Inferior parietal cortex (tissue), 1 donor: ENCODE data around the gene DDX31.

ENCODE experiments used
- DNase-seq: peaks from one replicate; pipeline ENCODE4 v3.0.0-alpha.2; 2016; ENCODE audit errors: extremely low spot score

The DDX31 gene

GRCh38 chr9:132673355-132673754 is 3.6 kb upstream of the DDX31 start:
- no peak for DNase-seq

- DNase-seq, result no peak
Measured at GRCh38 chr9:132672413-132672690, 2.6 kb upstream of the DDX31 start.

GRCh38 chr9:132671620-132672412 is 2.0 kb upstream of the DDX31 start:
- DNase-seq, result no peak

DNA sequence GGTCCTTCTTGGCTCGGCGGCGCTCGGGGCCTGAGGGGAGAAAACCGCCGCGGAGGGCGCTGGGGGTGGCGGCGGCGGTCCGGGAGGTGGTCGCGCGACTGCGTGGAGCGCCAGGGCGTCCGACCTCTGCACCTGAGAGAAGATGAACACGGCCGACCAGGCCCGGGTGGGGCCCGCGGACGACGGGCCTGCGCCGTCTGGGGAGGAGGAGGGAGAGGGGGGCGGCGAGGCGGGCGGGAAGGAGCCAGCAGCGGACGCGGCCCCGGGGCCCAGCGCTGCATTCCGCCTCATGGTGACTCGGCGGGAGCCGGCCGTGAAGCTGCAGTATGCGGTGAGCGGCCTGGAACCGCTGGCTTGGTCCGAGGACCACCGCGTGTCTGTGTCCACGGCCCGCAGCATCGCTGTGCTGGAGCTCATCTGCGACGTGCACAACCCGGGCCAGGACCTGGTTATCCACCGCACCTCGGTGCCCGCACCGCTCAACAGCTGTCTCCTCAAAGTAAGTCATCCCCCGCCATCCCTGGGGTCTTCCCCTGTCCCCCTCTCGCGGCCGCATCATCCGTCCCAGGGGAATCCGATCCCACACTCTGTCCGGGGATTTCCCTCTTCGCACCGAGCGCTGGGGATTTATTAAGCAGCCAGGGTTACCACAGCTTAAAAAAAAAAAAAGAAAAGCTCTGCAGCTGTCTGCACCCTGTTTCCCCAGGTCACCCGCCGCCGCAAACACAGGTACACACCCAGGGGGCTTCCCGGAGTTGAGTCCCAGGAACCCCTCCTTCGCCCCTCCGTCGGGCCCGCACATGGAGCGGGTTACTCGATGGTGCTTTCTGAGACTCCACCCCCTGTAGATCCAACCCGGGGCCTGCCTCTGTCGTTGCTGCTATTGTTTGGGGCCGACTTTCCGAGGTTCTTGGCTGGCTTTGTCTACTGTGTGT is 941 bp upstream of the DDX31 start, which contains the start of gene GTF3C4:
Gene GTF3C4 (plus strand): TSS at position 8 of the 935 bp plus-strand sequence. CDS start 135 bp downstream, at position 143.
- no peak for DNase-seq

- DNase-seq, result no peak
Measured at GRCh38 chr9:132669319-132669697, 475 bp downstream of the DDX31 start.

DNA sequence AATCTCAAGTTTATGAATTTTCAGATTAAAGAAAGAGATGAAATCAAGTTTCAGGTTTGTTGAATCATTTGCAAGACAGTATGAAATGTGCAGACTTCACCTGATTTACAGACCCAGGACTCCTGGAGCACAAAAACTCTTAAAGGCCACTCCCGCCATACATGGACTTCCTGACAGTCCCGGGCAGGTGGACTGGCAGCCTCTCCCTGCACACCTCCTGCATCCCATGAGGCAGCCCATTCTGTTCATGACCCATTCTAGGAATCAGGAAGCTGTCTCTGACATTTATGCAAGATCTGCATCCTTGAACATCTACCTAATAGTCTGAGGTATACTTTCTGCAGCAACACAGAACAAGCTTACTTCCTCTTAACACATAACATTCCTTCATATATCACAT is 5.9 kb downstream of the DDX31 start:
- DNase-seq, result no peak

GRCh38 chr9:132663117-132663516 is 6.7 kb downstream of the DDX31 start:
- DNase-seq, result no peak

DNA sequence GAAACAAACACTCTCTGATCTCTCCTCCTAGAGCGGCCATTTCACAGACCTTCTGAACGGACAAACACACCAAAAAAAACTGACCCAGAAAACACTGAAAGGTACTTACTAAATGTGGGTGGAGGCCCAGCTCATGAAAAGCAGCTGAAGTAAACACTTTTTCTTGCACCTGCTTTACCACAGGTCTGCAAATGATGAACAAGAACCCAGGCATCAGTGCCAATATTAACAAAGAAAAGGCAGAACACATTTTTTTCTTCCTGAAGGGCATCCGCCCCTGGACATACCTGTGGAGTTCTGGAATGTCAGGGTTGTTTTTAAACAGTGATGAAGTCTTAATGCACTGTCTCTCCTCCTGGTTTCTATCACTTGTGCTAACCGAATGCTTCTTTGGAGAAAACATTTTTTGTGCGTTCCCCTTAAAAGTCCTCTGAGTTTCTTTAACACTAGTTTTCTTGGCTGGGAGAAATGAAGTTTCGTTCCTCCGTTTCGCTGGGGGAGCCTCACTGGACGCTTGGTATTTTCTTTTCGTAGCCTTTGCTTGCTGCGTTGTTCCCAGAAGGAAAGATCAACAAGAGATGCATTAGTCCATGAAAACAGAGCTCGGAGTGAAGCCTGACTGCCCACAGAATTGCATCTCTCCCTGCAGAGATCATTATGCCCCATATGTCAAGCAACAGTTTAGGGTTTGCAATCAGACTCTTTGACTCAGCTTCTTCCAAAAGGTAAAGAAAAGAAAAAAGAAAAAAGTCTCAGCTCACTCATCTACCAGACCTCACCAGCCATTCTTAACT is 7.4 kb downstream of the DDX31 start:
- DNase-seq, result no peak

GRCh38 chr9:132656299-132656698 is 13.5 kb downstream of the DDX31 start:
- no peak for DNase-seq

- peak; percentile 20 for DNase-seq
Measured at GRCh38 chr9:132651259-132651658, 18.5 kb downstream of the DDX31 start.

DNA sequence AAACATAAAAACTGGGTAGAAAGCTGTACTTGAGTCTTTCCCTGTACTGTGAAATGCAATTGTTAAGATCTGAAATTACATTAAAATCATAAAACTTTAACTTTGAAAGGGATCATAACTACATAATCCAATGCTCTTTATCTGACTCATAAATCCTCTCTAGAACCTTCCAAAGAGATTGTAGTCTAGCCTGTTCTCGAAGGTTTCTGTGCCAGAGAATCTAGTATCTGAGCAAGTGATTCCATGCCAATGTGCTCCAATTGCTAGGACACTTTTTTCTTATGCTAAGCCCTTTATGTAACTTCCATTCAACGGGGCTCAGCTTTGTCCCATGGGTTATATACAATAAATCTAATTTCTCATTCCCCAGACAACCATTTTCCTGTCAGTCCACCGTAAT is 21.1 kb downstream of the DDX31 start:
- DNase-seq, result no peak

DNA sequence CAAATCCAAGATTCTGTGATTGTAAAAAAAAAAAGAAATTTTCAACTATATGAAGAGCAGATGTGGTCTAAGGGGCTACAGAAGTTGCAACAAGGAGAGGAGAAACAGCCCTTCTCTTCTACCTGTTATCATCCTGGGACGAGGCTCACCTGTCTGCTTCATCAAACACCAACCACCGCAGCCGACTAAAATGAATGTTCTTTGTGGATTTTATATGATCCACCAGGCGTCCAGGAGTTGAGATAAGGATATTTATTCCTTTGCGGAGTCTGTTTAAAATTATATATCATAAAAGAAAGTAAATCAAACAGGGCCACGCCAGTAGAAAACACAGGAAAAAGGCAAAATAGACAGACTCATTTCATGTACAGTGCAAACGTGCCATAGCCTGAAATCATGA is 21.5 kb downstream of the DDX31 start:
- no peak for DNase-seq

- no peak for DNase-seq
Measured at GRCh38 chr9:132647806-132648205, 22.0 kb downstream of the DDX31 start.

DNA sequence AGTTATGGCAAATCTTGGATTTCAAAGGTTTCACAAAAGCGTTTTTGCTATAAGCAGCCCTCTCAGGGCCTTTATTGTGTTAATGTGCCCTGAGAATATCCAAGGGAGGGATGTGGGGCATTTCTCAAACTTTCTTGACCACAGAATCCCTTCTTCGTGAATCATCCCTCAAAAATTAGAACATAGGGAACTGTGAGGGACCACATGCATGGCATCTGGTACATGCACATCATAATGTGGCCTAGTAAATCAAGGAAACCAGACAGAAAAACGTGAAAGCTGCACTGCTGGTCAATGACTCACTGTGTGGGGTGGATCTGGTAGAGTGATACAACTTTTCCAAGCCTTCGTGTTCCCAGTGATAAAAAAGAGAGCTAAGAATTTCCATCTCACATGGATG is 22.4 kb downstream of the DDX31 start:
- no peak for DNase-seq

DNA sequence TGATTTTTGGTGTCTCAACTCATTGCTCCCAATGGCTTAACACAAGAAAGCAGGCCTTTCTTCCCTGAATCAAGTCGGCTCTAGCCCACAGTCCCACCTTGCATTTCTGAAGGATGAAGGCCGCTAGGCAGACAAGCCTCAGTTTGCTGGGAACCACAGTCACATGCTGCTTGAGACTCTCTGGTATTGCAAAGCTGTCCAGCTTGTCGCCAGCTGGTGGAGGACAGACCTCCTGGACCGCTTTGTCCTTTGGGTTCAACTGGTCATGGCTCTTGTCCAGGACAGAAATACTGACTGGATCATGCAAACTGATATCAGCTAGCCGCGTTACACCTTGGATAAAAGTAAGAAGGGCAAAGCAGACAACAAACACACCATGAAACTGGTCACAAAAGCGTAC is 23.1 kb downstream of the DDX31 start:
- no peak for DNase-seq

DNA sequence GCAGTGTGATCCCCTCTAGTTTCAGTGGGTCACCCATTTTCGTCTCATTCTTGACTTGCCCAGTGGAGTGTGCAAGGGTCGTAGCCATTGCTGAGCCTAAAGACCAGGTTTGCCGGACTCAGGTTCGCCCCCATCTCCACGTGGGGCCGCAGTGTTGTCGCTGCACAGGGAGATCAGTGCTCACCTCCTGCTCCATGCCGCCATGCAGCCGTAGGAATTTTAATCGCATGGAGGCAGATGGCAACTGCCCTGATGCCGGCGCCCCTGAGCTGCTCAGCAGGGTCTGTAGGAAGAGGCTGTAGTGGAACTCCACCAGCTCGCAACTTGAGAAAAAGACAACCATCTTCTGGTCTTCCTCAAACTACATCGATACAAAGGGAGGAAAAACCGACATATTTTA is 24.1 kb downstream of the DDX31 start:
- no peak for DNase-seq

DNA sequence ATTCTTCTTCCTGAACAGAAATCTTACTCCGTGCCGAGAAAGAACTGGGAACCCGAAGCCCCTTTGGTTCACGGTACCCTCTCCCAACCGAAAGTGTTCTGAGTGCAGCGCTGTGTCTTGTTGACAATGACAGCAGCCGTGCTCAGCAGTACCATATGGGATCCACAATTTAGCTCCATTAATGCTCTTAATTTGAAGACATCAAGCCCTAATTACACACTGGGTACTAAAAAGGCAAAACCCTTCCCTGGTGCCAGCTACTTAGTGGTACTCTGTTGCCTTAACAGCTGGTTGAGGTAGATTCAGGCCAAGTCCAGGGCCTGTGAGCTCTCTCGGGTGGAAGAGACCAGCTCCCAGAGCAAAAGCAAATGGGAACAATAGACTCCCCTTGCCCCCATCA is 24.5 kb downstream of the DDX31 start:
- DNase-seq, result no peak

DNA sequence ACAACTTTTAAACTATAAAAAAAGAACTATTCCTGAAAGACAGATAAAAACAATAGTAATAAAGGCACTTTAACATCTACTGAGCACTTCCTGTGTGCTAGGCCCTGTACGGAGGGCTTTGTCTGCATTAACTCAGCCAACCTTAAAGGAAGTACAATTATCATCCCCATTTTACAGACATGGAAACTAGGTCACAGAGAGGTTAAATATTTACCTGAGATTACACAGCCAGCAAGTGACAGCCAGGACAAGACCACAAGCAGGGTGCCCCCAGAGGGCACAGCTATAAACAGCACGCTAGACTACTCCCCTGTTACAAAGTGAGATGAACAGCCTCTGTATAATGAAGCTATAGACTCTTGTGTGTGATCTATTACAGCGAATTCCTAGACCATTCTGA is 25.5 kb downstream of the DDX31 start:
- no peak for DNase-seq

- no peak for DNase-seq
Measured at GRCh38 chr9:132641216-132641615, 28.6 kb downstream of the DDX31 start.

DNA sequence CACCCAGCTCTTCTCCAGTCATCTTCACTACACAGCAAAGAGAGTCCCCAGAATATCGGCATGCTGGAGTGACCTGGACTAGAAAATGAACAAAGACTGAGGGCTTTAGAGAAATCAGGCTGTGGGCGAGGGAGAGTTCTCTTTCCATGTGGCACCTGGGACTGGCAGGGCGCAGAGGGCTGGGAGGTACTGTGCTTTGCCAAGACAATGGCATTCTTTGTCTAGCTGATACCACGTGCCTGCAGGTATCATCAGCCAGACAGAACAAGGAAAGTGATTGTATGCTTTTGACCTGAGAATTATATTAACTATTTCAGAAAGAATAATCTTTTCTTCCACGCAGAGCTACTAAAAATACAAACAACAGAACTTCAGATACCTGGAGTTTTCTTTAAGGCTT is 30.5 kb downstream of the DDX31 start:
- DNase-seq, result no peak

- DNase-seq, result no peak
Measured at GRCh38 chr9:132638240-132638639, 31.5 kb downstream of the DDX31 start.

GRCh38 chr9:132637801-132638200 is 32.0 kb downstream of the DDX31 start:
- DNase-seq, result no peak
